HEK293 (cell line): ENCODE measurements around the gene HOGA1.
"Not testable (repeated sequence)": the region's sequence is repeated elsewhere in the genome, so short reads cannot be mapped to it uniquely, and the experiment has no call there.

ENCODE experiments used
- CTCF ChIA-PET: fragments of 350-600 bp; formaldehyde crosslinking; extraction: SDS; loops from one replicate; lab custom pipeline; 2021; ENCODE audit warnings: antibody characterized with exemption; lab: Yijun Ruan, JAX
- POLR2A ChIA-PET: fragments of 300-600 bp; formaldehyde crosslinking; extraction: SDS; loops from one replicate; lab custom pipeline; 2020; ENCODE audit warnings: antibody characterized with exemption, inconsistent platforms; lab: Yijun Ruan, JAX
- H3K27ac ChIP-seq: fragments of 200-500 bp; sonication (Bioruptor generic); 2 replicates; pipeline ENCODE4 v1.5.1; 2014; ENCODE audit warnings: low read depth, low read length, control low read depth, inconsistent platforms; ENCODE audit errors: extremely low read depth
- H3K36me3 ChIP-seq, 2 experiments: fragments of 200-500 bp in 1 of 2; sonication (Bioruptor generic) in 1 of 2; 1 replicate in 1 of 2; 2 replicates in 1 of 2; pipeline ENCODE4 v1.5.1; 2014 to 2017; ENCODE audit warnings: inconsistent platforms in 2 of 2, low read length in 2 of 2; ENCODE audit not compliant: control insufficient read depth in 2 of 2, insufficient read depth in 1 of 2
- H3K4me1 ChIP-seq: fragments of 200-500 bp; sonication (Bioruptor generic); 2 replicates; pipeline ENCODE4 v1.5.1; 2014; ENCODE audit warnings: mild to moderate bottlenecking, low read length, inconsistent platforms; ENCODE audit not compliant: control insufficient read depth, insufficient read depth
- H3K4me3 ChIP-seq: 2 replicates; pipeline ENCODE4 v1.5.1; 2011; ENCODE audit warnings: low read depth, mild to moderate bottlenecking, control low read depth, low read length, moderate library complexity
- H3K9me3 ChIP-seq: fragments of 200-500 bp; sonication (Bioruptor generic); 2 replicates; pipeline ENCODE4 v1.5.1; 2014; ENCODE audit warnings: low read depth, low read length, inconsistent platforms; ENCODE audit not compliant: control insufficient read depth, insufficient read depth
- KLF16 ChIP-seq: fragments of 450-650 bp; formaldehyde crosslinking; IDR thresholded peaks from 2 replicates; pipeline ENCODE4 v1.5.1; 2017; ENCODE audit warnings: missing biosample characterization, missing genetic modification characterization
- KLF7 ChIP-seq: fragments of 450-650 bp; formaldehyde crosslinking; IDR thresholded peaks from 2 replicates; pipeline ENCODE4 v1.5.1; 2016; ENCODE audit warnings: missing biosample characterization, missing genetic modification characterization, borderline replicate concordance
- KLF8 ChIP-seq: fragments of 450-650 bp; formaldehyde crosslinking; IDR thresholded peaks from 2 replicates; pipeline ENCODE4 v1.5.1; 2016; ENCODE audit warnings: missing biosample characterization, missing genetic modification characterization
- PRDM2 ChIP-seq: fragments of 450-650 bp; formaldehyde crosslinking; IDR thresholded peaks from 2 replicates; pipeline ENCODE4 v1.5.1; 2016; ENCODE audit warnings: missing biosample characterization, missing genetic modification characterization, borderline replicate concordance
- ZBTB6 ChIP-seq: fragments of 450-650 bp; formaldehyde crosslinking; IDR thresholded peaks from 2 replicates; pipeline ENCODE4 v1.5.1; 2017; ENCODE audit warnings: missing biosample characterization, missing genetic modification characterization
- ZNF133 ChIP-seq: fragments of 450-650 bp; formaldehyde crosslinking; IDR thresholded peaks from 2 replicates; pipeline ENCODE4 v1.5.1; 2016; ENCODE audit warnings: missing biosample characterization, missing genetic modification characterization
- ZNF155 ChIP-seq: fragments of 450-650 bp; formaldehyde crosslinking; IDR thresholded peaks from 2 replicates; pipeline ENCODE4 v1.5.1; 2016; ENCODE audit warnings: missing biosample characterization, missing genetic modification characterization
- ZNF175 ChIP-seq: fragments of 450-650 bp; formaldehyde crosslinking; IDR thresholded peaks from 2 replicates; pipeline ENCODE4 v1.5.1; 2016; ENCODE audit warnings: missing biosample characterization, missing genetic modification characterization
- ZNF274 ChIP-seq, 2 experiments: fragments of 200-500 bp in 1 of 2; fragments of 450-650 bp in 1 of 2; sonication (Bioruptor generic) in 1 of 2; formaldehyde crosslinking in 1 of 2; IDR thresholded peaks; 2 replicates each; pipeline versions ENCODE4 v1.5.1 to v1.6.1; 2014 to 2016; ENCODE audit warnings: borderline replicate concordance in 1 of 2, inconsistent platforms in 1 of 2, low read length in 1 of 2, missing biosample characterization in 1 of 2, missing genetic modification characterization in 1 of 2
- ZNF366 ChIP-seq: fragments of 450-650 bp; formaldehyde crosslinking; conservative IDR thresholded peaks from 2 replicates; pipeline ENCODE4 v1.5.1; 2016; ENCODE audit warnings: missing biosample characterization, missing genetic modification characterization
- ZNF513 ChIP-seq: fragments of 450-650 bp; IDR thresholded peaks from 2 replicates; pipeline ENCODE4 v1.5.1; 2018; ENCODE audit warnings: missing biosample characterization, missing genetic modification characterization
- ZNF555 ChIP-seq: fragments of 450-650 bp; formaldehyde crosslinking; conservative IDR thresholded peaks from 2 replicates; pipeline ENCODE4 v1.5.1; 2017; ENCODE audit warnings: missing biosample characterization, mild to moderate bottlenecking, missing genetic modification characterization, inconsistent platforms
- ZNF580 ChIP-seq: fragments of 450-650 bp; formaldehyde crosslinking; IDR thresholded peaks from 2 replicates; pipeline ENCODE4 v1.5.1; 2016; ENCODE audit warnings: missing biosample characterization, missing genetic modification characterization
- ZNF654 ChIP-seq: fragments of 450-650 bp; formaldehyde crosslinking; IDR thresholded peaks from 2 replicates; pipeline ENCODE4 v1.5.1; 2016; ENCODE audit warnings: low read depth, missing biosample characterization, missing genetic modification characterization
- ZNF776 ChIP-seq: fragments of 450-650 bp; formaldehyde crosslinking; IDR thresholded peaks from 2 replicates; pipeline ENCODE4 v1.5.0; 2017; ENCODE audit warnings: missing biosample characterization, missing genetic modification characterization, borderline replicate concordance
- ZSCAN5A ChIP-seq: fragments of 450-650 bp; formaldehyde crosslinking; IDR thresholded peaks from 2 replicates; pipeline ENCODE4 v1.5.1; 2016; ENCODE audit warnings: missing biosample characterization, missing genetic modification characterization
- ZXDB ChIP-seq: fragments of 450-650 bp; formaldehyde crosslinking; IDR thresholded peaks from 2 replicates; pipeline ENCODE4 v1.5.1; 2016; ENCODE audit warnings: missing biosample characterization, missing genetic modification characterization

The HOGA1 gene

GRCh38 chr10:97642471-97643159 is 58.4 kb downstream of the HOGA1 start:
- H3K36me3 ChIP-seq, result peaks cover 11 to 32% of the 10 kb centered on the region in 2 experiments
- not testable (repeated sequence) for H3K9me3 ChIP-seq, H3K4me3 ChIP-seq, H3K4me1 ChIP-seq, H3K27ac ChIP-seq
- CTCF ChIA-PET, result interaction anchor here (0.8 to 1.3 kb wide), 2 partner anchors 11 to 71 kb away, joined by 3 to 4 read pairs; no protein-coding TSS in a partner anchor
- POLR2A ChIA-PET, result interaction anchor here (3.5 kb wide), 1 partner anchor 45 kb away, joined by 20 read pairs; the partner anchor contains the start of gene AVPI1
- peak; percentile 95 for TF ChIP-seq ZNF366

- H3K4me3 ChIP-seq, result no peak overlapping the region
- no peak overlapping the region for H3K27ac ChIP-seq
- POLR2A ChIA-PET, result no interaction called here
- H3K36me3 ChIP-seq, result peaks cover 11 to 33% of the 10 kb centered on the region in 2 experiments
- H3K4me1 ChIP-seq, result peaks cover 2% of the 10 kb centered on the region; the same call in 1 of the 2 replicates
- TF ChIP-seq ZBTB6, result no peak
- no peak for TF ChIP-seq ZNF776 (tag by site-specific recombination)
- no peak for TF ChIP-seq ZNF175
- TF ChIP-seq ZNF133 (tag by site-specific recombination), result no peak
- TF ChIP-seq ZXDB (tag by site-specific recombination), result no peak
- TF ChIP-seq, all 188 proteins: peak for 0
- CTCF ChIA-PET, result interaction anchor here (0.8 to 1.1 kb wide), 2 partner anchors 11 to 237 kb away, joined by 3 read pairs; no protein-coding TSS in a partner anchor
- no peaks in the 10 kb centered on the region for H3K9me3 ChIP-seq
These were observed 59.3 kb downstream of the HOGA1 start for GRCh38 chr10:97643441-97643985.

GRCh38 chr10:97644936-97645335 is 60.7 kb downstream of the HOGA1 start:
- peaks cover 2% of the 10 kb centered on the region; the same call in 1 of the 2 replicates for H3K4me1 ChIP-seq
- ChIA-PET CTCF (interaction anchor here (0.5 to 1.1 kb wide), 2 partner anchors 31 to 91 kb away, joined by 3 to 10 read pairs; no protein-coding TSS in a partner anchor), POLR2A (interaction anchor here (0.7 kb wide), 1 partner anchor 595 kb away, joined by 5 read pairs; no protein-coding TSS in a partner anchor)
- H3K4me3 ChIP-seq, result no peak overlapping the region
- no peaks in the 10 kb centered on the region for H3K9me3 ChIP-seq
- H3K36me3 ChIP-seq, result peaks cover 11 to 33% of the 10 kb centered on the region in 2 experiments
- H3K27ac ChIP-seq, result no peak overlapping the region
- TF ChIP-seq ZNF155 (tag by site-specific recombination) (no peak), ZNF555 (tag by site-specific recombination) (no peak), KLF7 (tag by site-specific recombination) (no peak), KLF8 (no peak), ZNF513 (tag by site-specific recombination) (no peak), ZNF580 (tag by site-specific recombination) (no peak), ZNF274 (IDR thresholded peaks at IDR 0.05; ENCODE audit: low read length) (no peak), ZNF274 (tag by site-specific recombination; IDR thresholded peaks at IDR 0.05; ENCODE audit: borderline replicate concordance) (no peak), ZSCAN5A (tag by site-specific recombination) (no peak), KLF16 (tag by site-specific recombination) (no peak), ZNF654 (no peak), PRDM2 (tag by site-specific recombination) (no peak)
